GM03348 (cell line): ENCODE data around the gene DLGAP5.

Source experiments
- DNase-seq: peaks from one replicate; pipeline ENCODE4 v3.0.0; 2012; ENCODE audit warnings: low spot score

DLGAP5 gene

GRCh38 chr14:55191203-55192053 lies at the start of gene DLGAP5:
TSS of gene DLGAP5 (minus strand) at chr14:55191585. CDS start at chr14:55189179, 2,406 bp downstream.
- DNase-seq, result peak; percentile 96

GRCh38 chr14:55240526-55241178 lies 49.3 kb upstream of the DLGAP5 start:
- DNase-seq, result no peak

DNA sequence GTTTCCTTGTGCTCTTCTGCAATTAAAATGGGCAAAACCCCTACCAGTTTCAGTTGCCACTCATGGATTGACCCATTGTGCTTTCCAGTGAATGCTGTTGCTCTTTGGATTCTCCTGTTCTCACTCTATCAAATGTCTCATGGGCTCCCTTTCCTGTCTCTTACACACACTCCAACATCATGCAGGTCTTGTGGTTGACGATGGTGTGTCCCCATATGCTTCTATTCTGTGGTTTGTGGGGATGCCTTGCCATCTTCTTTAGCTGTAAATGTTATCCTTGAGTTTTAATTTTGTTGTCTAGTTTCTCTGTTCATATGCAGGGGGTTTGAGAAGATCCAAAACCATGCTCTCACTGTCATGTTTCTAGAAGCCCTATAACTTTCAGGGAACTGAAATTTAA lies 47.9 kb upstream of the DLGAP5 start:
- DNase-seq, result no peak

DNA sequence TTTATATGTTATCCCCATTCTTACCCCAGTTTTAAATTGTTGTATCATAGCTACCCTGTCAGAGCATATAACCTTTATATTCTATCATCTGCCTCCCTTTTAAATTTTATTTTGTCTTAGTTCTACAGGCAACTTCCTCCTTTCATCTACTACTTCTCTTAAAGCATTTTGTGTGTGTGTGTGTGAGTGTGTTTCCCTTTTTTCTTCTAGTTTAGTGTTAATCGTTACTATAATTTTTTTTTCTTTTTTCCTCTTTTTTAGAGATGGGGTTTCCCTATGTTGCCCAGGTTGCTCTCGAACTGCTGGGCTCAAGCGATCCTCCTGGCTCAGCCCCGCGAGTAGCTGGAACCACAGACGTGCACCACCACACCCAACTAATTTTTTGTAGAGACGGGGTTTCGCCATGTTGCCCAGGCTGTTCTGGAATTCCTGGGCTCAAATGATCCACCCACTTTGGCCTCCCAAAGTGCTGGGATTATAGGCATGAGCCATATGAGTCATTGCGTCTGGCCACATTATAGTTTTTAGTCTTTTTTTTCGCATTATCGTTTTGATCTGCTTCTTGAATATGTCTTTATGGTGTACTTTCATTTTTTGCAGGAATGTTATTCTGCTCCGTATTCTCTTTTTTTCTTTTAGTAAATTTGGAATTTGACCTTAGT lies 46.8 kb upstream of the DLGAP5 start:
- DNase-seq, result no peak

GRCh38 chr14:55233591-55233990 lies 42.2 kb upstream of the DLGAP5 start:
- DNase-seq, result no peak

DNA sequence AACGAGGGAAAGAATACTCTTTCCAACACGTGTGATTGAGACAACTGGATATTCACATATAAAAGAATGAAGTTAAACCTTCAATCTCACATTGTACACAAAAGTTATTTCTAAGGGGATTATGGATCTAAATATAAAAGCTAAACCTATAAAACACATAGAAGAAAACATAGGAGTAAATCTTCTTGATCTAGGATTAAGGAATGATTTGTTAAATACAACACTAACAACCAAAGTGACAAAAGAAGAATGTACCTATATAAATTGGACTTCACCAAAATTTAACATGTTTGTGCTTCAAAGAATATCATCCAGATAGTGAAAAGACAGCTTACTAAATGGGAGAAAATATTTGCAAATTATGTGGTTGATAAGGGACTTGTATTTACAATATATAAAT lies 36.9 kb upstream of the DLGAP5 start:
- DNase-seq, result no peak

GRCh38 chr14:55223364-55223763 lies 32.0 kb upstream of the DLGAP5 start:
- no peak for DNase-seq

GRCh38 chr14:55221968-55222367 lies 30.6 kb upstream of the DLGAP5 start:
- DNase-seq, result no peak

DNA sequence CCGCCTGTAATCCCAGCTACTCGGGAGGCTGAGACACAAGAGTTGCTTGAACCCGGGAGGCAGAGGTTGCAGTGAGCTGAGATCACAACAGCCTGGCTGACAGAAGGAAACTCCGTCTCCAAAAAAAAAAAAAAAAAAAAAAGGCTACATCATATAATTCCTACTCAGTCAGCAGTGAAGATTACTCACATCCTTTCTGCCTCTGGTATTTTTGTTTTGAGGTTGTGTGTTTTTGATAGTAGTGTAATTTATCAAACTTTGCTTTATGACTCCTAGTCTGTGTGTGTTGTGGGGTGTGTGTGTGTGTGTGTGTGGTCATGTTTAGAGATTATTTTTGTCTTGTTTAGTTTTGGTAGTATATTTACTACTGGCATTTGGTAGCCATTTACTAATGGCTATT lies 29.8 kb upstream of the DLGAP5 start:
- DNase-seq, result peak; percentile 36

GRCh38 chr14:55220230-55220629 lies 28.8 kb upstream of the DLGAP5 start:
- DNase-seq, result no peak

DNA sequence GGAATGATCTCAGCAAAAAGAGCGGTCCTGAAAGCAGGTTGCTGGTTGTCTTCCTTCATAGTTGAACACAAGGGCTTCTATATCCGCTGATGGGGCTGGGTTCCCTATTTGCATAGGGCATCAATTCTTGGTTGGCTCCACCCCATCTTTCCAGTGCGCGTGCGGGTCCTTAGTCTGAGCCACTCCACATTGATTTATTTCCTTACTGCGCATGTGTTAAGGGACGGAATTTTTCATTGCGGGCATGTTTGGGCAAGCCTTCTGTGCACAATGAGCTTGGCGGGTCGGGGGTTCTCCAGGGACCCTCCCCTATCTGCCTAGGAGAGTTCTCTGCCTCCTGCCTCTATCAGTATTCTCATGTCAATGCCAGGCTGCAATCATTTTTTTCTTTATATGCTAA lies 21.2 kb upstream of the DLGAP5 start:
- DNase-seq, result no peak

DNA sequence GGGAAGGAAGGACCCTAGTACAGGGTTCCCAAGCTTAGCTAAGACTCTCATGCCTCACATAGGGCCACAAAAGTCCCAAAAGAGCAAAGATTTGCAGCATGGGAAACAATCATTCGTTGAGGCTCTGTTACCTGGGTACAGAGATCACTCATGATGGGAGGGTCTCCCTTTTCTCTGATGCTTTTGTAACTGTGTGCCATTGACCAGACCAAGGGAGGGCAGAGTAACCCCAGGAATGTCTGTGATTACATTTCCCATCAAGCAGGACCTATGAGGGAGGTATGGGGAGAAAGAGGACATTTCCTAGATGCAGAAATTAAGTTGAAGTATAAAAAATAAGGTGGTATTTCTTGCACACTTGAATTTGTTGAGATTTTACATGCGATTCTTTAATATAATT lies 16.4 kb upstream of the DLGAP5 start:
- DNase-seq, result no peak

DNA sequence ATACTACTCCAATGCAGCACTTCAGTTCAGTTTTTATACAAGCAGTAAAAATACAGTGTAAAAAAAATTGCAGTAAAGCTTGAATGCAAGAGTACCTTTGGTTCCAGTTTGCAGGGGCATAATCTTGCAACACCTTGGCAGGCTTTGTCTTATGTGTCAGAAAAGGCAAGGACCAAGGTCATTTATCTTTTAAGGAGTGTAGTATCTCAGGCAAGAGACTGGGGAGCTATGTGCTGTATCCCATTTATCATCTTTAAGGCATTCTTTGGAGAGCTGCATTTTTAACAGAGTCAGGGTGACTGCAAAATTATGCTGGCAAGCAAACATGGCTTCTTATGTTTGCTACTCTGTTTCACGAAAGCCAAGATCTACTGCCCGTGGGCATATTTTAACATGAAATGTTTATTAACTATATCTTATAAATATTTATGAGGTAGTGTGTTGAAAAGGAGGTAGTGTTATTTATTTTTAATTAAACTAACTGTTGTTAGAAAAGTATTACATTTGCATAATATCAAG lies 14.8 kb upstream of the DLGAP5 start:
- no peak for DNase-seq

DNA sequence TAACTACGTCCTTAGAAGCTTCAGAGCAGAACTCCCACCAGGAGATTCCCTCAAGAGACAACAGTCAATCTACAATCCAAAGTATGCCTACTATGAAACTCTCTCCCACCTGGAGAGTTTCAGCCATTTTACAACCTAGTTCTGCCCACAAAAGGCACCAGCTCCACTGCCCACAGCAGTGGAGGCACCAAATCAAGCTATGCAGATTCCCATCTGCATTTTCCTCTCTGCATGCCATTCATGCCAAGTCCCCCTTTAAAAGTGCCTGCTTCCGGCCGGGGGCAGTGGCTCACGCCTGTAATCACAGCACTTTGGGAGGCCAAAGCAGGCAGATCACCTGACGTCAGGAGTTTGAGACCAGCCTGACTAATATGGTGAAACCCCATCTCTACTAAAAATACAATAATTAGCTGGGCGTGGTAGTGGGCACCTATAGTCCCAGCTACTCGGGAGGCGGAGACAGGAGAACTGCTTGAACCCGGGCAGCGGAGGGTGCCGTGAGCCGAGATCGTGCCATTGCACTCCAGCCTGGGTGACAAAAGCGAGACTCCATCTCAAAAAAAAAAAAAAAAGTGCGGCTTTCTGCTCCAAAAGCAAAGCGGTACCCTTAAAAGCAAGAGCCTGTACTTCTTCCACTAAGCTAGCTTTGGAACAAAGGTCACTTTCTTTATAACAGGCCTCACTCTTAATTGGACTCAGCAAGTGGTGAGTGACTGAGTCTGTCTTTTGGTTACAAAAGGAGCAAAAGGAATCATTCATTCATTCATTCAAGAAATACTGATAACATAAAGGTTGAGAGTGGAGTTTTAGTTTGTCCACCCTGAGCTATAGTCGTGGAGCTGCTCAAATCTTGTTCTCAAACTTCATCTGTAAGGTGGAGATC lies 10.1 kb upstream of the DLGAP5 start:
- DNase-seq, result no peak

DNA sequence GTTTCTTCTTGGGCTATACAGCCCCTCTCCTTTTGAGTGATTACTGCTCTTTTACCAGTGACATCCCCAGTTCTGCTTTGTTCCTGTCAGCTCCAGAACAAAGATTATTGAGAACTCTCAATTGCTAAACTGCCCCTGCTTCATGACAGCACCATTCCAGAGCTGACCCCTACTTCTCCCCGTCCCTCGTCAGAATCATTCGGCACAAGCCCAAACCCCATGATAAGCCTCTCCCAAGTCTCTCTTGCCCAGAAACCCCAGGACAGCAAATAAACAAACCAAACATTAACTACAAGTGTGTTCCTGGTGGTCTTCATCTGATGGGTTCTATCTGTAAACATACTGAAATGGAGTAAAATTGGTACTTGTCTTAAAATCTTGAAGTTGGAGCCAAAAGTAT lies 9.3 kb upstream of the DLGAP5 start:
- no peak for DNase-seq

- no peak for DNase-seq
Measured at GRCh38 chr14:55198749-55199148, 7.4 kb upstream of the DLGAP5 start.

DNA sequence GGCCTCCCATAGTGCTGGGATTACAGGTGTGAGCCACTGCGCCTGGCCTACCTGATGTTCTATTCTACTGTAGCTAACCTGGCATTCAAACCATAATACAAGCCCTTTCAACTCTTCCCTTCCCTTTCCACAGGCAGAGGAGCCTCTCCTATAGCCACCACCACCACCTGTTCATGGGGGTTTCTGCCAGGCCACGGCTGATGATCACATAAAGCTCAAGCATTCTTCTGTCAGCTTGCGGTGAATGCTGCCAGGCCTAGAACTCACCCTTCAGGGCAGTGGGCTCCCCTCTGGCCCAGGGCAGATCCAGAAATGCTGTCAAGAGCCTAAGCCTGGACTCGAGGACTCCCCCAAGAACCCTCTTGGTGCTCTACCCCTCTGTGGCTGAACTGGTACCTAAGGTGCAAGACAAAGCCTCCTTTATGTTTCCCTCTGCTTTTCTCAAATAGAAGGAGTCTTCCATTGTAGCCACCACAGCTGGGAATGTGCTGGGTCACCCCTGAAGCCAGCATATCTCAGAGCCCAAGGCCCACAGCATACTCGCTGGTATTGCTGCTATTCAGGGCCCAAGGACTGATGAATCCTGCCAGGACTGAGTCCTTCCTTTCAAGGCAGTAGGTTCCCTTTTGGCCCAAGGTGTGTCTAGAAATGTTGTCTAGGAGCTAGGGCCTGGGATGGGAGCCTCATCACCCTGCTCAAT lies 3.4 kb upstream of the DLGAP5 start:
- DNase-seq, result no peak

- DNase-seq, result no peak
Measured at GRCh38 chr14:55192054-55192621, 753 bp upstream of the DLGAP5 start.

DNA sequence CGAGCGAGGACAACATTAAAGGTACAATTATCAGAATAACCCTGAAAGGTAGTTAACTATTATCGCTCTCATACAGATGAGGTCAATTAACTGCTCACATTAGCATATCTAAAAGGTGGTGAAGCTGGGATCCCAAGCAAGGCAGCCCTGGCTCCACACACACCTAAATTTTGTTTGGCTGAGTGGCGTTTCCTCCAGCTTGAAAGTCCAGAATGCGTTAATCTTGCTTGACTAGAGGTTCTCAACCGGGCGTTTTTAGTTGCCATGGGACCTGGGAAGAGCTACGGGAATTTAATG lies 531 bp downstream of the DLGAP5 start:
- no peak for DNase-seq

DNA sequence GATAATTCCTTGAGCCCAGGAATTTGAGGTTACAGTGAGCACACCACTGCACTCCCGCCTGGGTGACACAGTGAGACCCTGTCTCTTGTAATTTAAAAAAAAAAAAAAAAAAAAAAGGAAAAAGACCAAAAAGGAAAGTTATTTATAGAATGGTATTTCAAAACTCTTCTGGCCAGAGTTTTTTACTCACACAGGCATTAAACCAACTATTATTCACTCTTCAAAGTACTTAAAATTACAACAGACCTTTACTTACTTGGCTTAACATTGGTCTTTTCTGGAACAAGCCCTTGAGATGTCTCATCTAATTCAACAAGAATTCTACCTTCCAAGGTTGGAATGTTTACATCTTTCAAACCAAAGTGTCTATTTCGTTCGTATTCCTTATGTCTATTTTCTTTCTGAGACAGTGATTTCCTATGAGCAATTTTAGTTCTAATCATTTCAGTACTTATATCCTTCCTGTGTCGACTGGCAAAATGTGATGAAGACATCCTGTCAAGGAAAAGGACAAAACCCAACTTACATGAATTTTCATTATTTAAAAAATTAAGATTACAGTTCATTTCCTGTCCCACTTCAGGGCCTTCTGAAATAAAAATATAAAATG lies 2.6 kb downstream of the DLGAP5 start:
- DNase-seq, result peak; percentile 22

- no peak for DNase-seq
Measured at GRCh38 chr14:55180434-55180833, 11.0 kb downstream of the DLGAP5 start.
